Right atrium auricular region (tissue), 2 donors: ENCODE data around the gene ENPP7. TPM values are rescaled to one million over a fixed set of nuclear protein-coding genes. Genes with fewer than 3 reads are reported as not detected.

Experiments used
- DNase-seq: peaks from one replicate; pipeline ENCODE4 v3.0.0-alpha.2; 2019; ENCODE audit warnings: low spot score
- H3K27ac ChIP-seq, 2 donors: fragments of 200-600 bp; sonication (generic); 1 replicate in 1 of 2; 2 replicates in 1 of 2; pipeline ENCODE4 v1.5.1; 2016 to 2019
- H3K27me3 ChIP-seq, 2 donors: fragments of 200-600 bp; sonication (generic); one replicate each; pipeline versions ENCODE4 v1.5.1 to v1.6.0; 2017 to 2019
- H3K36me3 ChIP-seq: fragments of 200-600 bp; sonication (generic); one replicate; pipeline ENCODE4 v1.5.1; 2016
- H3K4me1 ChIP-seq, 2 donors: fragments of 200-600 bp; sonication (generic); one replicate each; pipeline versions ENCODE4 v1.5.1 to v1.6.0; 2017 to 2019
- H3K4me3 ChIP-seq, 2 donors: fragments of 200-600 bp; sonication (generic); 1 replicate in 1 of 2; 2 replicates in 1 of 2; pipeline ENCODE4 v1.5.1; 2017 to 2019; ENCODE audit warnings: mild to moderate bottlenecking in 1 of 2, moderate library complexity in 1 of 2
- H3K9me3 ChIP-seq, 2 donors: fragments of 200-600 bp; sonication (generic); one replicate each; pipeline ENCODE4 v1.5.1; 2019
- CTCF ChIP-seq, 2 donors: fragments of 200-600 bp; sonication (generic); IDR thresholded peaks; one replicate each; pipeline ENCODE4 v1.5.1; 2019; ENCODE audit warnings: antibody characterized with exemption in 2 of 2
- total RNA-seq, 2 donors: library from RNA; depleted of rRNA; stranded (reverse); fragments of >200 nt; gene quantifications; one replicate each; pipeline ENCODE4 v1.1.0, GENCODE V29; 2016

Gene ENPP7
- total RNA-seq, 2 donors from 2014 or later, result not detected

- Histone ChIP-seq H3K4me1 (peaks cover 0 to 19% of the 10 kb centered on the region in 2 donors), H3K4me3 (no peak overlapping the region), H3K27ac (no peak overlapping the region), H3K27me3 (peaks cover 0 to 8% of the 10 kb centered on the region in 2 donors), H3K36me3 (no peaks in the 10 kb centered on the region), H3K9me3 (no peaks in the 10 kb centered on the region)
- no peak for TF ChIP-seq CTCF (IDR thresholded peaks at IDR 0.05)
- DNase-seq, result no peak
Measured at GRCh38 chr17:79699386-79700036, 31.2 kb upstream of the ENPP7 start.

- DNase-seq, result no peak
- TF ChIP-seq CTCF (IDR thresholded peaks at IDR 0.05), result no peak
Measured at GRCh38 chr17:79700592-79700991, 30.2 kb upstream of the ENPP7 start.

GRCh38 chr17:79702034-79702433, 28.7 kb upstream of the ENPP7 start:
- no peak overlapping the region for H3K27ac ChIP-seq
- H3K27me3 ChIP-seq, result peaks cover 0 to 8% of the 10 kb centered on the region in 2 donors
- H3K36me3 ChIP-seq, result no peaks in the 10 kb centered on the region
- peaks cover 0 to 7% of the 10 kb centered on the region in 2 donors for H3K4me1 ChIP-seq
- DNase-seq, result no peak
- no peak for TF ChIP-seq CTCF (IDR thresholded peaks at IDR 0.05)
- H3K9me3 ChIP-seq, result no peaks in the 10 kb centered on the region
- H3K4me3 ChIP-seq, result no peak overlapping the region

More at GRCh38 chr17:79700592-79700991, 30.2 kb upstream of the ENPP7 start:
- no peaks in the 10 kb centered on the region for H3K9me3 ChIP-seq
- H3K4me1 ChIP-seq, result peaks cover 0 to 15% of the 10 kb centered on the region in 2 donors
- peaks cover 0 to 8% of the 10 kb centered on the region in 2 donors for H3K27me3 ChIP-seq
- H3K36me3 ChIP-seq, result no peaks in the 10 kb centered on the region
- H3K4me3 ChIP-seq, result no peak overlapping the region
- H3K27ac ChIP-seq, result no peak overlapping the region

- no peaks in the 10 kb centered on the region for H3K36me3 ChIP-seq
- no peak for TF ChIP-seq CTCF (IDR thresholded peaks at IDR 0.05)
- no peak overlapping the region for H3K4me3 ChIP-seq
- peaks cover 0 to 8% of the 10 kb centered on the region in 2 donors for H3K27me3 ChIP-seq
- H3K27ac ChIP-seq, result no peak overlapping the region
- peaks cover 0 to 7% of the 10 kb centered on the region in 2 donors for H3K4me1 ChIP-seq
- no peak for DNase-seq
- no peaks in the 10 kb centered on the region for H3K9me3 ChIP-seq
Measured at GRCh38 chr17:79702550-79703236, 28.1 kb upstream of the ENPP7 start.

- H3K4me1 ChIP-seq, result peaks cover 0 to 12% of the 10 kb centered on the region in 2 donors
- H3K27ac ChIP-seq, result no peak overlapping the region
- H3K9me3 ChIP-seq, result no peaks in the 10 kb centered on the region
- H3K36me3 ChIP-seq, result no peaks in the 10 kb centered on the region
- no peak for DNase-seq
- peaks cover 0 to 8% of the 10 kb centered on the region in 2 donors for H3K27me3 ChIP-seq
- TF ChIP-seq CTCF (IDR thresholded peaks at IDR 0.05), result no peak
- H3K4me3 ChIP-seq, result no peak overlapping the region
Measured at GRCh38 chr17:79704691-79705090, 26.1 kb upstream of the ENPP7 start.
